ENCODE measurements around the gene CEP76. TPM values are rescaled to one million over a fixed set of nuclear protein-coding genes. Genes with fewer than 3 reads are reported as not detected.
"Not testable (repeated sequence)": the region's sequence is repeated elsewhere in the genome, so short reads cannot be mapped to it uniquely, and the experiment has no call there.

Gene CEP76
- total and polyA plus RNA-seq, 7 donors: 2.3 to 6.4 (median 4.2) TPM

GRCh38 chr18:12637393-12637792 is 65.1 kb downstream of the CEP76 start:
- no peak overlapping the region for H3K27ac ChIP-seq
- no peaks in the 10 kb centered on the region for H3K9me3 ChIP-seq
- peaks cover 0 to 8% of the 10 kb centered on the region in 2 donors for H3K36me3 ChIP-seq (ENCODE audit: insufficient read depth in 1 of 2, low read depth in 1 of 2)
- TF ChIP-seq, protein P1, sequence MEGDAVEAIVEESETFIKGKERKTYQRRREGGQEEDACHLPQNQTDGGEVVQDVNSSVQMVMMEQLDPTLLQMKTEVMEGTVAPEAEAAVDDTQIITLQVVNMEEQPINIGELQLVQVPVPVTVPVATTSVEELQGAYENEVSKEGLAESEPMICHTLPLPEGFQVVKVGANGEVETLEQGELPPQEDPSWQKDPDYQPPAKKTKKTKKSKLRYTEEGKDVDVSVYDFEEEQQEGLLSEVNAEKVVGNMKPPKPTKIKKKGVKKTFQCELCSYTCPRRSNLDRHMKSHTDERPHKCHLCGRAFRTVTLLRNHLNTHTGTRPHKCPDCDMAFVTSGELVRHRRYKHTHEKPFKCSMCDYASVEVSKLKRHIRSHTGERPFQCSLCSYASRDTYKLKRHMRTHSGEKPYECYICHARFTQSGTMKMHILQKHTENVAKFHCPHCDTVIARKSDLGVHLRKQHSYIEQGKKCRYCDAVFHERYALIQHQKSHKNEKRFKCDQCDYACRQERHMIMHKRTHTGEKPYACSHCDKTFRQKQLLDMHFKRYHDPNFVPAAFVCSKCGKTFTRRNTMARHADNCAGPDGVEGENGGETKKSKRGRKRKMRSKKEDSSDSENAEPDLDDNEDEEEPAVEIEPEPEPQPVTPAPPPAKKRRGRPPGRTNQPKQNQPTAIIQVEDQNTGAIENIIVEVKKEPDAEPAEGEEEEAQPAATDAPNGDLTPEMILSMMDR (IDR thresholded peaks at IDR 0.05): no peak
- intact Hi-C loops (cut with DNase I): loop anchor here in 1 of 2 donors (10.0 kb wide), 1 partner anchor 53 kb away; no protein-coding TSS in a partner anchor
- H3K4me1 ChIP-seq: peaks cover 7% of the 10 kb centered on the region
- no peak overlapping the region for H3K4me3 ChIP-seq
- no peak for DNase-seq
- H3K27me3 ChIP-seq (ENCODE audit: insufficient read depth in 3 of 3, low read length in 2 of 3): no peaks in the 10 kb centered on the region
- 94 to 98% (median 96%) methylated on average over 3 of the region's 3 CpGs for whole genome bisulfite sequencing, 3 donors
- ATAC-seq: no peak

DNA sequence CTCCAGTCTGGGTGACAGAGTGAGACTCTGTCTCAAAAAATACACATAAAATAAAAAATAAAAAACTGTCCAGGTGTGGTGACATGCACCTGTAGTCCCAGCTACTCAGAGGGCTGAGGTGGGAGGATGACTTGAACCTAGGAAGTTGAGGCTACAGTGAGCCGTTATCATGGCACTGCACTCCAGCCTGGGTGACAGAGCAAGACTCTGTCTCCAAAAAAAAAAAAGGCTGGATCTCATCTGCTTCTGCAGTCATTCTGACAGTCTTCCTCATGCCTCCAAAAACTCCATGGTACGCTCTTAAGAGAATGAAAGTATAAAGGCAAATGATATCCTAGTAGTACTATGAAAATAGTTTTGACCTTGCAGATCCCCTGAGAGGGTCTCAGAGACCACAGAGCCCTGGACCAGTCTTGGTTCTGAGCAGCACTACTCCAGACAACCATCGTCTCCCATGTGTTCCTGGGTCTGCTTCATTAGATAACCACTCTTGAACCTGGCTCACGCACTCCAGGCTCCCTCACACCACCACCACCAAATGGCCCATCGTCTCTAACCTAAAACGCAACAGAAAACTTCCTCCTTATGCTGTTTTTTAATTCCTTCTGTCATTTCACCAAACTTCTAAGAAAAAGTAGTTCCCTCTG is 70.6 kb downstream of the CEP76 start:
- no peak for ATAC-seq
- TF ChIP-seq, protein P1 (IDR thresholded peaks at IDR 0.05): no peak
- Histone ChIP-seq H3K9me3 (no peaks in the 10 kb centered on the region), H3K27me3 (ENCODE audit: insufficient read depth in 3 of 3, low read length in 2 of 3) (no peaks in the 10 kb centered on the region), H3K36me3 (ENCODE audit: insufficient read depth in 1 of 2, low read depth in 1 of 2) (peaks cover 0 to 12% of the 10 kb centered on the region in 2 donors), H3K4me1 (no peaks in the 10 kb centered on the region), H3K4me3 (no peak overlapping the region), H3K27ac (no peak overlapping the region)
- no peak for DNase-seq
- intact Hi-C loops (cut with DNase I): loop anchor here in 1 of 2 donors (10.0 kb wide), 1 partner anchor 47 kb away; no protein-coding TSS in a partner anchor
- 79 to 81% (median 80%) methylated on average over 6 of the region's 6 CpGs for WGBS, 3 donors

DNA sequence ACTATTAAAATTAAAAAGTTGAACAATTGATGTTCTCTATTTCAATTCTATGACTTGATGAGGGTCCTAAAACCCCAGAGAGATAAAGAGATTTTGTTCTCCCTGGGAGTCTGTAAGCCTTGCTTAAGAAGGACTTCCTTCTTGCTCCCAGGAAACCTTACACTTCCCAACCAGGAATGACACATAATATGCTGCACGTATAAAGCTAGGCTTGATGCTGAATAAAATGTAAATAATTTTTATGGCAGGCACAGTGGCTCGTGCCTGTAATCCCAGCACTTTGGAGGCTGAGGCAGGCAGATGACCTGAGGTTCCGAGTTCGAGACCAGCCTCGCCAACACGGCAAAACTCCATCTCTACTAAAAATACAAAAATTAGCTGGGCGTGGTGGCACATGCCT is 72.4 kb downstream of the CEP76 start:
- H3K4me3 ChIP-seq: no peak overlapping the region
- H3K27me3 ChIP-seq (ENCODE audit: insufficient read depth in 3 of 3, low read length in 2 of 3): no peaks in the 10 kb centered on the region
- no peaks in the 10 kb centered on the region for H3K9me3 ChIP-seq
- ATAC-seq (no peak), DNase-seq (no peak)
- intact Hi-C loops (cut with DNase I): loop anchor here in 1 of 2 donors (10.0 kb wide), 1 partner anchor 45 kb away; no protein-coding TSS in a partner anchor
- no peak overlapping the region for H3K27ac ChIP-seq
- 84 to 91% (median 85%) methylated on average over 7 of the region's 7 CpGs for WGBS, 3 donors
- peaks cover 0 to 12% of the 10 kb centered on the region in 2 donors for H3K36me3 ChIP-seq (ENCODE audit: insufficient read depth in 1 of 2, low read depth in 1 of 2)
- TF ChIP-seq, protein P1 (IDR thresholded peaks at IDR 0.05): no peak
- no peaks in the 10 kb centered on the region for H3K4me1 ChIP-seq

DNA sequence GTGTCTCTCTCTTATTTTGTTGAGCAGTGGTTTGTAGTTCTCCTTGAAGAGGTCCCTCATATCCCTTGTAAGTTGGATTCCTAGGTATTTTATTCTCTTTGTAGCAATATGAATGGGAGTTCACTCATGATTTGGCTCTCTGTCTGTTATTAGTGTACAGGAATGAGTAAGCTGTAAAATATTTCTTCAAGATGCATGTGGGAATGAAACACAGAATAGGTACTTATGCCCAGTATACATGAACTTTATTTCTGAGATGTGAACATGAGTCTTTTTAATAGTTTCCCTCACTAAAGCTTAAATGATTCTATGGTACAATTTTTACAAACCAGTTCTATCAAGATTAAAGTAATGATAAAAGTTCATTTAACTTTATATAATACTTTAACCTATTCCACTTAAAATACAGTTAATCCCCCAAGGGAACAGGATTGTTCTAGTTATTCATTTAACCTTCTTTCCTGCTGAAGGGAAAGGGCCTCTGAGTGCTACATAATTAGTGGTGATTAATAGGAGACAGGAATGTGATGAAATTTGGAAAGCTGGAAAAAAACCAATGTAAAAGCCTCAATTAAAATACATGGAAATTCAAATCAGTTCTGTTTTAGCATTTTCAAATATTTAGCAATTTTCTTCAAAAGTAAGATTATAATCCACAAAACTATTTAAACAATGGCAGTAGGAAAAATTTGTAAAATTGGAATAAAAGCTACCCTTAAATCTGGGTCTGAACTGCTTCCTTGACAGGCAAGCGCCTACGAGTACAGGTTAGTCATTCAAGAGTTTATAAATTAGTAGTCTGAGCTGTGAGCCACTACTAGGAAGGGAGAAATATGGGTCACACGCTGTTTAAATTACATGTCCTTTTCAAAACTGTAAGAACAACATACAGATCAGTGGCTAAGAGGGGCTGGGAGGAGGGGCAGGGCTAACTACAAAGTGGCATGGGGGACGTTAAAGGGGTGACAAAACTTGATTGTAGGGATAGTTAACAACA is 73.5 kb downstream of the CEP76 start:
- no peak overlapping the region for H3K27ac ChIP-seq
- no peaks in the 10 kb centered on the region for H3K9me3 ChIP-seq
- no peak overlapping the region for H3K4me3 ChIP-seq
- TF ChIP-seq, protein P1 (IDR thresholded peaks at IDR 0.05): no peak
- no peak for DNase-seq
- H3K4me1 ChIP-seq: no peaks in the 10 kb centered on the region
- peaks cover 0 to 12% of the 10 kb centered on the region in 2 donors for H3K36me3 ChIP-seq (ENCODE audit: insufficient read depth in 1 of 2, low read depth in 1 of 2)
- intact Hi-C loops (cut with DNase I): no loop called here
- H3K27me3 ChIP-seq (ENCODE audit: insufficient read depth in 3 of 3, low read length in 2 of 3): no peaks in the 10 kb centered on the region
- ATAC-seq: no peak
- WGBS, 3 donors: 81 to 89% (median 86%) methylated on average over 4 of the region's 4 CpGs

DNA sequence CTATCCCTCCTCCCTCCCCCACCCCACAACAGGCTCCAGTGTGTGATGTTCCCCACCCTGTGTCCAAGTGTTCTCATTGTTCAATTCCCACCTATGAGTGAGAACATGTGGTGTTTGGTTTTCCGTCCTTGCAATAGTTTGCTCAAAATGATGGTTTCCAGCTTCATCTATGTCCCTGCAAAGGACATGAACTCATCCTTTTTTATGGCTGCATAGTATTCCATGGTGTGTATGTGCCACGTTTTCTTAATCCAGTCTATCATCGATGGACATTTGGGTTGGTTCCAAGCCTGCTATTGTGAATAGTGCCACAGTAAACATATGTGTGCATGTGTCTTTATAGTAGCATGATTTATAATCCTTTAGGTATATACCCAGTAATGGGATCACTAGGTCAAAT is 75.3 kb downstream of the CEP76 start:
- H3K4me3 ChIP-seq; intact Hi-C loops (cut with DNase I); DNase-seq; H3K27me3 ChIP-seq (ENCODE audit: insufficient read depth in 3 of 3, low read length in 2 of 3); H3K4me1 ChIP-seq; H3K9me3 ChIP-seq; H3K36me3 ChIP-seq (ENCODE audit: insufficient read depth in 1 of 2, low read depth in 1 of 2); H3K27ac ChIP-seq; ATAC-seq: not testable (repeated sequence)
- WGBS, 3 donors: 90 to 98% (median 96%) methylated on average over 3 of the region's 3 CpGs
